Activated T-cell treated with anti-CD3 and anti-CD28 coated beads, Interleukin-2, amount 50 U/mL, for 1 hour (primary cell): ENCODE measurements around the gene TMEM63A.

Experiments
- DNase-seq: peaks from one replicate; pipeline ENCODE4 v3.0.0-alpha.2; 2020

Gene TMEM63A

GRCh38 chr1:225863167-225863566 lies 19.0 kb downstream of the TMEM63A start:
- no peak for DNase-seq

- no peak for DNase-seq
Measured at GRCh38 chr1:225862581-225862950, 19.6 kb downstream of the TMEM63A start.

- no peak for DNase-seq
Measured at GRCh38 chr1:225861834-225862580, 20.2 kb downstream of the TMEM63A start.

GRCh38 chr1:225860876-225861441 lies 21.2 kb downstream of the TMEM63A start:
- no peak for DNase-seq

GRCh38 chr1:225860107-225860506 lies 22.1 kb downstream of the TMEM63A start:
- no peak for DNase-seq

- no peak for DNase-seq
Measured at GRCh38 chr1:225859151-225859550, 23.0 kb downstream of the TMEM63A start.

- no peak for DNase-seq
Measured at GRCh38 chr1:225857256-225857655, 24.9 kb downstream of the TMEM63A start.

- DNase-seq = no peak
Measured at GRCh38 chr1:225855503-225856300, 26.5 kb downstream of the TMEM63A start.

- no peak for DNase-seq
Measured at GRCh38 chr1:225853441-225853840, 28.7 kb downstream of the TMEM63A start.

- no peak for DNase-seq
Measured at GRCh38 chr1:225852413-225853124, 29.6 kb downstream of the TMEM63A start.

GRCh38 chr1:225851805-225852204 lies 30.4 kb downstream of the TMEM63A start:
- DNase-seq = no peak

GRCh38 chr1:225850370-225850769 lies 31.8 kb downstream of the TMEM63A start:
- DNase-seq = no peak

GRCh38 chr1:225849925-225850324 lies 32.3 kb downstream of the TMEM63A start:
- no peak for DNase-seq

- DNase-seq = no peak
Measured at GRCh38 chr1:225848030-225848955, 33.9 kb downstream of the TMEM63A start.

- no peak for DNase-seq
Measured at GRCh38 chr1:225847610-225848009, 34.6 kb downstream of the TMEM63A start.

GRCh38 chr1:225846331-225847310 lies 35.6 kb downstream of the TMEM63A start:
- no peak for DNase-seq

GRCh38 chr1:225845571-225846259 lies 36.5 kb downstream of the TMEM63A start:
- peak; percentile 42 for DNase-seq

GRCh38 chr1:225845097-225845496 lies 37.1 kb downstream of the TMEM63A start:
- DNase-seq = no peak

- no peak for DNase-seq
Measured at GRCh38 chr1:225844236-225845061, 37.7 kb downstream of the TMEM63A start.
